ENCODE measurements around the gene TCIRG1. TPM values are rescaled to one million over a fixed set of nuclear protein-coding genes. Genes with fewer than 3 reads are reported as not detected.

TCIRG1 gene
- total and polyA plus RNA-seq, 2 of the 13 experiments (the other 11 are each of a cell fraction or from before 2014, with no cell fraction given): 48.0 to 69.6 TPM

DNA sequence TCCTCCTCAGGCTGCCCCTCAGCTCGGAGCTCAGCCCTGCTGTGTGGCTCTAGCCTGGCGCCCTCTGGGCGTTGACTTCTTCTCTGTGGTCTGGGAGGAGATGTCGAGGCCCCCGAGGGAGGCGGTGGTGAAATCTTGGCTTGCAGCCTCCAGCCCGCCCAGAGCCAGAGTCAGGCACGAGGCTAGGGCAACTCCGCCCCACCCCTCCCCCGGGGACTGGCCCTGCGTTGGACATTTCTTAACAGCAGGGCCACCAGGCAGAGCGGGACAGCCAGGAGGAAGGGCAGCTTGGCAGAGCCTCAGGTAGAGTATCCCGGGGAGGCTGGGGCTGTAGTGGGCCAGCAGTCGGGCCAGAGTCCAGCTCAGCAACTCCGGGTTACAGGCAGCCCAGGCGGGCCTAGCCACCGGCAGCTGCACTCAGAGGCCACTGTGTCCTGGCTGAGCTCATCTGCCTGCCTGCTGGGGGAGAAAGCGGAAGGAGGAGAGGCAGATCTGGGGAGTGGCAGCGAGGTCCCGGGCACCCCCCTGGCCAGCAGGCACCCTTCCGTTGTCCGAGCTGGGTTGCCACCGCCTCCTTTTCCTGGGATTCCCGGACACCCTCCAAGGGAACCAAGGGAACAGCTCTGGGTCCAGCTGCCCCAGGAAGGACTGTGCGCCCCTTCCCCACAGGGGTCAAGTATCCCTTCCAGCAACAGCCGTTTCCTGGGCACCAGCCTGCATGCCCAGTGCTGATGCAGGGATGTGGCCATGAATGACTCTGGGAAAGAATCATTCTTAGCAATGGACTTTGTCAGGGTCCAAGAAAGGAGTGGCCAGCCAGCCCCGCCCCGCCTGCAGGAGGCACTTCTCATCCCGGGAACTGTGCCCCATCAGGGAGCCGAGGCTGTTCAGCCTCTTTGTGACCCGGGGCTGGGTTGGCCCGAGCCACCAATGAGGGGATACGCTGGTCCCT lies 28.5 kb upstream of the TCIRG1 start, which contains the start of gene ALDH3B1 (continued):
- TF ChIP-seq TAF1 (CRISPR knock-in tag; IDR thresholded peaks at IDR 0.05) (peak; percentile 71), FLYWCH1 (CRISPR knock-in tag; IDR thresholded peaks at IDR 0.05) (no peak), HHEX (CRISPR knock-in tag; IDR thresholded peaks at IDR 0.05) (no peak), HES4 (CRISPR knock-in tag; IDR thresholded peaks at IDR 0.05; ENCODE audit: borderline replicate concordance) (0 out of 2 replicates have a peak, but pooled peaks have one; percentile 64), ZNF816 (CRISPR knock-in tag; IDR thresholded peaks at IDR 0.05; ENCODE audit: borderline replicate concordance) (no peak), SIX4 (CRISPR knock-in tag; IDR thresholded peaks at IDR 0.05) (peak; percentile 26; the same call in 1 of the 2 replicates), MXD4 (CRISPR knock-in tag; IDR thresholded peaks at IDR 0.05) (no peak), RXRA (CRISPR knock-in tag; IDR thresholded peaks at IDR 0.05) (peak; percentile 63), KDM3A (CRISPR knock-in tag; IDR thresholded peaks at IDR 0.05; ENCODE audit: low read depth) (peak; percentile 52; the same call in 1 of the 2 replicates), ZNF329 (CRISPR knock-in tag; IDR thresholded peaks at IDR 0.05; ENCODE audit: low read depth) (no peak), ZNF256 (CRISPR knock-in tag; conservative IDR thresholded peaks at IDR 0.05) (no peak; the same call in 1 of the 2 replicates), RBM22 (optimal IDR thresholded peaks at IDR 0.05; ENCODE audit: low read length) (no peak)
- TF ChIP-seq, protein P1, sequence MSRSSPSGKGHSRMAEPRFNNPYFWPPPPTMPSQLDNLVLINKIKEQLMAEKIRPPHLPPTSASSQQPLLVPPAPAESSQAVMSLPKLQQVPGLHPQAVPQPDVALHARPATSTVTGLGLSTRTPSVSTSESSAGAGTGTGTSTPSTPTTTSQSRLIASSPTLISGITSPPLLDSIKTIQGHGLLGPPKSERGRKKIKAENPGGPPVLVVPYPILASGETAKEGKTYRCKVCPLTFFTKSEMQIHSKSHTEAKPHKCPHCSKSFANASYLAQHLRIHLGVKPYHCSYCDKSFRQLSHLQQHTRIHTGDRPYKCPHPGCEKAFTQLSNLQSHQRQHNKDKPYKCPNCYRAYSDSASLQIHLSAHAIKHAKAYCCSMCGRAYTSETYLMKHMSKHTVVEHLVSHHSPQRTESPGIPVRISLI (CRISPR knock-in tag; IDR thresholded peaks at IDR 0.05; ENCODE audit: borderline replicate concordance): no peak
- TF ChIP-seq, protein P2, sequence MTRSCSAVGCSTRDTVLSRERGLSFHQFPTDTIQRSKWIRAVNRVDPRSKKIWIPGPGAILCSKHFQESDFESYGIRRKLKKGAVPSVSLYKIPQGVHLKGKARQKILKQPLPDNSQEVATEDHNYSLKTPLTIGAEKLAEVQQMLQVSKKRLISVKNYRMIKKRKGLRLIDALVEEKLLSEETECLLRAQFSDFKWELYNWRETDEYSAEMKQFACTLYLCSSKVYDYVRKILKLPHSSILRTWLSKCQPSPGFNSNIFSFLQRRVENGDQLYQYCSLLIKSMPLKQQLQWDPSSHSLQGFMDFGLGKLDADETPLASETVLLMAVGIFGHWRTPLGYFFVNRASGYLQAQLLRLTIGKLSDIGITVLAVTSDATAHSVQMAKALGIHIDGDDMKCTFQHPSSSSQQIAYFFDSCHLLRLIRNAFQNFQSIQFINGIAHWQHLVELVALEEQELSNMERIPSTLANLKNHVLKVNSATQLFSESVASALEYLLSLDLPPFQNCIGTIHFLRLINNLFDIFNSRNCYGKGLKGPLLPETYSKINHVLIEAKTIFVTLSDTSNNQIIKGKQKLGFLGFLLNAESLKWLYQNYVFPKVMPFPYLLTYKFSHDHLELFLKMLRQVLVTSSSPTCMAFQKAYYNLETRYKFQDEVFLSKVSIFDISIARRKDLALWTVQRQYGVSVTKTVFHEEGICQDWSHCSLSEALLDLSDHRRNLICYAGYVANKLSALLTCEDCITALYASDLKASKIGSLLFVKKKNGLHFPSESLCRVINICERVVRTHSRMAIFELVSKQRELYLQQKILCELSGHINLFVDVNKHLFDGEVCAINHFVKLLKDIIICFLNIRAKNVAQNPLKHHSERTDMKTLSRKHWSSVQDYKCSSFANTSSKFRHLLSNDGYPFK (CRISPR knock-in tag; IDR thresholded peaks at IDR 0.05; ENCODE audit: borderline replicate concordance): peak; percentile 42
- TF ChIP-seq, protein P3, sequence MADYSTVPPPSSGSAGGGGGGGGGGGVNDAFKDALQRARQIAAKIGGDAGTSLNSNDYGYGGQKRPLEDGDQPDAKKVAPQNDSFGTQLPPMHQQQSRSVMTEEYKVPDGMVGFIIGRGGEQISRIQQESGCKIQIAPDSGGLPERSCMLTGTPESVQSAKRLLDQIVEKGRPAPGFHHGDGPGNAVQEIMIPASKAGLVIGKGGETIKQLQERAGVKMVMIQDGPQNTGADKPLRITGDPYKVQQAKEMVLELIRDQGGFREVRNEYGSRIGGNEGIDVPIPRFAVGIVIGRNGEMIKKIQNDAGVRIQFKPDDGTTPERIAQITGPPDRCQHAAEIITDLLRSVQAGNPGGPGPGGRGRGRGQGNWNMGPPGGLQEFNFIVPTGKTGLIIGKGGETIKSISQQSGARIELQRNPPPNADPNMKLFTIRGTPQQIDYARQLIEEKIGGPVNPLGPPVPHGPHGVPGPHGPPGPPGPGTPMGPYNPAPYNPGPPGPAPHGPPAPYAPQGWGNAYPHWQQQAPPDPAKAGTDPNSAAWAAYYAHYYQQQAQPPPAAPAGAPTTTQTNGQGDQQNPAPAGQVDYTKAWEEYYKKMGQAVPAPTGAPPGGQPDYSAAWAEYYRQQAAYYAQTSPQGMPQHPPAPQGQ (CRISPR knock-in tag; IDR thresholded peaks at IDR 0.05; ENCODE audit: borderline replicate concordance): no peak
- TF ChIP-seq, protein P4, sequence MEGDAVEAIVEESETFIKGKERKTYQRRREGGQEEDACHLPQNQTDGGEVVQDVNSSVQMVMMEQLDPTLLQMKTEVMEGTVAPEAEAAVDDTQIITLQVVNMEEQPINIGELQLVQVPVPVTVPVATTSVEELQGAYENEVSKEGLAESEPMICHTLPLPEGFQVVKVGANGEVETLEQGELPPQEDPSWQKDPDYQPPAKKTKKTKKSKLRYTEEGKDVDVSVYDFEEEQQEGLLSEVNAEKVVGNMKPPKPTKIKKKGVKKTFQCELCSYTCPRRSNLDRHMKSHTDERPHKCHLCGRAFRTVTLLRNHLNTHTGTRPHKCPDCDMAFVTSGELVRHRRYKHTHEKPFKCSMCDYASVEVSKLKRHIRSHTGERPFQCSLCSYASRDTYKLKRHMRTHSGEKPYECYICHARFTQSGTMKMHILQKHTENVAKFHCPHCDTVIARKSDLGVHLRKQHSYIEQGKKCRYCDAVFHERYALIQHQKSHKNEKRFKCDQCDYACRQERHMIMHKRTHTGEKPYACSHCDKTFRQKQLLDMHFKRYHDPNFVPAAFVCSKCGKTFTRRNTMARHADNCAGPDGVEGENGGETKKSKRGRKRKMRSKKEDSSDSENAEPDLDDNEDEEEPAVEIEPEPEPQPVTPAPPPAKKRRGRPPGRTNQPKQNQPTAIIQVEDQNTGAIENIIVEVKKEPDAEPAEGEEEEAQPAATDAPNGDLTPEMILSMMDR (CRISPR knock-in tag; IDR thresholded peaks at IDR 0.05): peak; percentile 22
- TF ChIP-seq, protein P5, sequence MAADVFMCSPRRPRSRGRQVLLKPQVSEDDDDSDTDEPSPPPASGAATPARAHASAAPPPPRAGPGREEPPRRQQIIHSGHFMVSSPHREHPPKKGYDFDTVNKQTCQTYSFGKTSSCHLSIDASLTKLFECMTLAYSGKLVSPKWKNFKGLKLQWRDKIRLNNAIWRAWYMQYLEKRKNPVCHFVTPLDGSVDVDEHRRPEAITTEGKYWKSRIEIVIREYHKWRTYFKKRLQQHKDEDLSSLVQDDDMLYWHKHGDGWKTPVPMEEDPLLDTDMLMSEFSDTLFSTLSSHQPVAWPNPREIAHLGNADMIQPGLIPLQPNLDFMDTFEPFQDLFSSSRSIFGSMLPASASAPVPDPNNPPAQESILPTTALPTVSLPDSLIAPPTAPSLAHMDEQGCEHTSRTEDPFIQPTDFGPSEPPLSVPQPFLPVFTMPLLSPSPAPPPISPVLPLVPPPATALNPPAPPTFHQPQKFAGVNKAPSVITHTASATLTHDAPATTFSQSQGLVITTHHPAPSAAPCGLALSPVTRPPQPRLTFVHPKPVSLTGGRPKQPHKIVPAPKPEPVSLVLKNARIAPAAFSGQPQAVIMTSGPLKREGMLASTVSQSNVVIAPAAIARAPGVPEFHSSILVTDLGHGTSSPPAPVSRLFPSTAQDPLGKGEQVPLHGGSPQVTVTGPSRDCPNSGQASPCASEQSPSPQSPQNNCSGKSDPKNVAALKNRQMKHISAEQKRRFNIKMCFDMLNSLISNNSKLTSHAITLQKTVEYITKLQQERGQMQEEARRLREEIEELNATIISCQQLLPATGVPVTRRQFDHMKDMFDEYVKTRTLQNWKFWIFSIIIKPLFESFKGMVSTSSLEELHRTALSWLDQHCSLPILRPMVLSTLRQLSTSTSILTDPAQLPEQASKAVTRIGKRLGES (CRISPR knock-in tag; IDR thresholded peaks at IDR 0.05; ENCODE audit: borderline replicate concordance): no peak

All from HepG2 (cell line).